ENCODE data around the gene DDX60.

DNA sequence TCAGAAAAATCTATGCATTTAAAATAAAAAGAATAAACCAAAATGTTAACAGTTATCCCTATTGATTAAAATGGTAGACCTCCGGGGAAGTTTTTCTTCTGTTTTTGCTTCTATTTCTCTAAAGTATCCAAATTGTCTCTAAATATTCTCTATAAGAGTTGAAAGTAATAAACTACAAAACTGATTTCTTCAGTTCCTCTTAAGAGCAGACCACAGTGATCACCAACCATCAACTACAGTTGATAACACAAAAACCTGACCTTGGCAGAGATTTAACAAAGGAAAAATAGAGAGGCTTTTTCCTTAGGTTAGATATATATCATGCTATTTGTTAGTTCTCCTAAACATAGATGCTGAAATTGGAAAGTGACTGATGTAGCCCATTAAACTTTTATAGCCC, 27.3 kb downstream of the DDX60 start:
- TF ChIP-seq SIN3A (IDR thresholded peaks at IDR 0.05; ENCODE audit: borderline replicate concordance, insufficient read depth, low read depth, low read length) = no peak
- TF ChIP-seq POLR2AphosphoS5 (IDR thresholded peaks at IDR 0.05; ENCODE audit: low read depth, low read length) = no peak
- TF ChIP-seq, protein P1, sequence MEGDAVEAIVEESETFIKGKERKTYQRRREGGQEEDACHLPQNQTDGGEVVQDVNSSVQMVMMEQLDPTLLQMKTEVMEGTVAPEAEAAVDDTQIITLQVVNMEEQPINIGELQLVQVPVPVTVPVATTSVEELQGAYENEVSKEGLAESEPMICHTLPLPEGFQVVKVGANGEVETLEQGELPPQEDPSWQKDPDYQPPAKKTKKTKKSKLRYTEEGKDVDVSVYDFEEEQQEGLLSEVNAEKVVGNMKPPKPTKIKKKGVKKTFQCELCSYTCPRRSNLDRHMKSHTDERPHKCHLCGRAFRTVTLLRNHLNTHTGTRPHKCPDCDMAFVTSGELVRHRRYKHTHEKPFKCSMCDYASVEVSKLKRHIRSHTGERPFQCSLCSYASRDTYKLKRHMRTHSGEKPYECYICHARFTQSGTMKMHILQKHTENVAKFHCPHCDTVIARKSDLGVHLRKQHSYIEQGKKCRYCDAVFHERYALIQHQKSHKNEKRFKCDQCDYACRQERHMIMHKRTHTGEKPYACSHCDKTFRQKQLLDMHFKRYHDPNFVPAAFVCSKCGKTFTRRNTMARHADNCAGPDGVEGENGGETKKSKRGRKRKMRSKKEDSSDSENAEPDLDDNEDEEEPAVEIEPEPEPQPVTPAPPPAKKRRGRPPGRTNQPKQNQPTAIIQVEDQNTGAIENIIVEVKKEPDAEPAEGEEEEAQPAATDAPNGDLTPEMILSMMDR (IDR thresholded peaks at IDR 0.05) = no peak
- no peak for TF ChIP-seq TCF7L2 (IDR thresholded peaks at IDR 0.05; ENCODE audit: low read depth, low read length)
- TF ChIP-seq, protein P2, sequence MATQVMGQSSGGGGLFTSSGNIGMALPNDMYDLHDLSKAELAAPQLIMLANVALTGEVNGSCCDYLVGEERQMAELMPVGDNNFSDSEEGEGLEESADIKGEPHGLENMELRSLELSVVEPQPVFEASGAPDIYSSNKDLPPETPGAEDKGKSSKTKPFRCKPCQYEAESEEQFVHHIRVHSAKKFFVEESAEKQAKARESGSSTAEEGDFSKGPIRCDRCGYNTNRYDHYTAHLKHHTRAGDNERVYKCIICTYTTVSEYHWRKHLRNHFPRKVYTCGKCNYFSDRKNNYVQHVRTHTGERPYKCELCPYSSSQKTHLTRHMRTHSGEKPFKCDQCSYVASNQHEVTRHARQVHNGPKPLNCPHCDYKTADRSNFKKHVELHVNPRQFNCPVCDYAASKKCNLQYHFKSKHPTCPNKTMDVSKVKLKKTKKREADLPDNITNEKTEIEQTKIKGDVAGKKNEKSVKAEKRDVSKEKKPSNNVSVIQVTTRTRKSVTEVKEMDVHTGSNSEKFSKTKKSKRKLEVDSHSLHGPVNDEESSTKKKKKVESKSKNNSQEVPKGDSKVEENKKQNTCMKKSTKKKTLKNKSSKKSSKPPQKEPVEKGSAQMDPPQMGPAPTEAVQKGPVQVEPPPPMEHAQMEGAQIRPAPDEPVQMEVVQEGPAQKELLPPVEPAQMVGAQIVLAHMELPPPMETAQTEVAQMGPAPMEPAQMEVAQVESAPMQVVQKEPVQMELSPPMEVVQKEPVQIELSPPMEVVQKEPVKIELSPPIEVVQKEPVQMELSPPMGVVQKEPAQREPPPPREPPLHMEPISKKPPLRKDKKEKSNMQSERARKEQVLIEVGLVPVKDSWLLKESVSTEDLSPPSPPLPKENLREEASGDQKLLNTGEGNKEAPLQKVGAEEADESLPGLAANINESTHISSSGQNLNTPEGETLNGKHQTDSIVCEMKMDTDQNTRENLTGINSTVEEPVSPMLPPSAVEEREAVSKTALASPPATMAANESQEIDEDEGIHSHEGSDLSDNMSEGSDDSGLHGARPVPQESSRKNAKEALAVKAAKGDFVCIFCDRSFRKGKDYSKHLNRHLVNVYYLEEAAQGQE (IDR thresholded peaks at IDR 0.05; ENCODE audit: insufficient read depth in 1 of 2, low read depth in 2 of 2, low read length in 1 of 2) = no peak
